H1 (cell line): ENCODE measurements around the gene ZFP1. TPM values are rescaled to one million over a fixed set of nuclear protein-coding genes. Genes with fewer than 3 reads are reported as not detected.

ENCODE experiments used
- CTCF ChIA-PET: fragments of 300-600 bp; sonication (Branson Sonifier 250); formaldehyde crosslinking; loops from one replicate; lab custom pipeline; 2021; ENCODE audit not compliant: partially characterized antibody; lab: Charles Lee
- POLR2A ChIA-PET: fragments of 300-600 bp; sonication (Branson Sonifier 250); formaldehyde crosslinking; loops from one replicate; lab custom pipeline; 2021; ENCODE audit warnings: inconsistent platforms; ENCODE audit not compliant: partially characterized antibody; lab: Charles Lee
- DNase-seq, 2 experiments: peaks; one replicate each; pipeline versions ENCODE4 v3.0.0 to v3.0.0-alpha.2; 2010 to 2022; ENCODE audit warnings: low spot score in 2 of 2, low read depth in 1 of 2, mixed read lengths in 1 of 2
- FAIRE-seq: peaks from 2 replicates; lab custom pipeline; 2011; peaks lifted over from hg19 to GRCh38; lab: Jason Lieb, UNC
- H2AFZ ChIP-seq: 2 replicates; pipeline ENCODE4 v1.8.1; 2012; ENCODE audit warnings: low read length, inconsistent platforms
- H2AK5ac ChIP-seq: 2 replicates; pipeline ENCODE4 v1.6.1; 2013; ENCODE audit warnings: low read depth, low read length
- H2BK120ac ChIP-seq: replicated peaks from 2 replicates; pipeline ENCODE3; 2013; ENCODE audit warnings: low read depth, low read length, inconsistent platforms
- H2BK12ac ChIP-seq: 2 replicates; pipeline ENCODE4 v1.6.1; 2013; ENCODE audit warnings: low read depth, low read length
- H2BK15ac ChIP-seq: 2 replicates; pipeline ENCODE4 v1.6.1; 2013; ENCODE audit warnings: low read length
- H2BK20ac ChIP-seq: 2 replicates; pipeline ENCODE4 v1.6.1; 2013; ENCODE audit warnings: low read length
- H2BK5ac ChIP-seq: 2 replicates; pipeline ENCODE4 v1.6.1; 2013; ENCODE audit warnings: low read depth, low read length
- H3K14ac ChIP-seq: 2 replicates; pipeline ENCODE4 v1.6.1; 2013; ENCODE audit warnings: inconsistent platforms; ENCODE audit not compliant: insufficient read length
- H3K18ac ChIP-seq: 2 replicates; pipeline ENCODE4 v1.6.1; 2013; ENCODE audit warnings: low read length; ENCODE audit errors: extremely low read depth
- H3K23ac ChIP-seq: 2 replicates; pipeline ENCODE4 v1.6.1; 2013; ENCODE audit warnings: inconsistent platforms; ENCODE audit not compliant: insufficient read length
- H3K23me2 ChIP-seq: 2 replicates; pipeline ENCODE4 v1.6.1; 2013; ENCODE audit warnings: low read depth, low read length
- H3K27ac ChIP-seq: 2 replicates; pipeline ENCODE4 v1.6.1; 2011; ENCODE audit warnings: low read depth, low read length, inconsistent platforms
- H3K27me3 ChIP-seq, 4 experiments: replicated peaks in 1 of 4; 1 replicate in 1 of 4; 2 replicates in 3 of 4; pipeline versions ENCODE4 v1.6.1 to v1.8.1; 2011 to 2013; ENCODE audit warnings: low read length in 3 of 4, mild to moderate bottlenecking in 3 of 4, inconsistent platforms in 2 of 4, mixed read lengths in 2 of 4, moderate library complexity in 1 of 4; ENCODE audit not compliant: control insufficient read depth in 3 of 4, insufficient read depth in 3 of 4; ENCODE audit errors: extremely low read depth in 1 of 4
- H3K36me3 ChIP-seq, 4 experiments: 2 replicates each; pipeline versions ENCODE4 v1.6.1 to v1.8.1; 2011 to 2013; ENCODE audit warnings: mild to moderate bottlenecking in 4 of 4, low read length in 3 of 4, moderate library complexity in 2 of 4, control low read depth in 1 of 4, inconsistent platforms in 1 of 4; ENCODE audit not compliant: insufficient read depth in 4 of 4, control insufficient read depth in 2 of 4
- H3K4ac ChIP-seq: replicated peaks from 2 replicates; pipeline ENCODE3; 2013; ENCODE audit warnings: low read length, low read depth, mixed read lengths, inconsistent platforms; ENCODE audit not compliant: insufficient read length
- H3K4me1 ChIP-seq, 4 experiments: replicated peaks in 1 of 4; 1 replicate in 1 of 4; 2 replicates in 3 of 4; pipeline versions ENCODE4 v1.6.1 to v1.8.1; 2011 to 2013; ENCODE audit warnings: low read length in 3 of 4, inconsistent platforms in 2 of 4, mixed read lengths in 1 of 4; ENCODE audit not compliant: insufficient read depth in 4 of 4, control insufficient read depth in 3 of 4
- H3K4me2 ChIP-seq, 2 experiments: 2 replicates each; pipeline versions ENCODE4 v1.6.1 to v1.8.1; 2011 to 2013; ENCODE audit warnings: low read depth in 2 of 2, low read length in 2 of 2, control low read depth in 1 of 2, inconsistent platforms in 1 of 2, mild to moderate bottlenecking in 1 of 2; ENCODE audit not compliant: insufficient read depth in 1 of 2
- H3K4me3 ChIP-seq, 4 experiments: fragments of 200-600, 300-600 bp in 1 of 4; sonication (generic), shearing (Covaris generic), sonication (Bioruptor Twin) in 1 of 4; 2 replicates each; pipeline versions ENCODE4 v1.5.1 to v1.8.1; 2011 to 2016; ENCODE audit warnings: low read length in 4 of 4, low read depth in 3 of 4, control low read depth in 2 of 4, inconsistent platforms in 2 of 4, mild to moderate bottlenecking in 2 of 4, mixed read lengths in 1 of 4, moderate library complexity in 1 of 4; ENCODE audit not compliant: insufficient read depth in 2 of 4; ENCODE audit errors: extremely low read depth in 1 of 4
- H3K56ac ChIP-seq: replicated peaks from 2 replicates; pipeline ENCODE3; 2013; ENCODE audit warnings: low read depth, mild to moderate bottlenecking, mixed read lengths, low read length, inconsistent platforms; ENCODE audit not compliant: insufficient read length
- H3K79me1 ChIP-seq: 2 replicates; pipeline ENCODE4 v1.6.1; 2013; ENCODE audit warnings: low read depth, low read length, control low read depth
- H3K79me2 ChIP-seq, 2 experiments: 2 replicates each; pipeline versions ENCODE4 v1.6.1 to v1.8.1; 2012 to 2013; ENCODE audit warnings: low read length in 2 of 2, mild to moderate bottlenecking in 2 of 2, inconsistent platforms in 1 of 2; ENCODE audit not compliant: insufficient read depth in 2 of 2, control insufficient read depth in 1 of 2
- H3K9ac ChIP-seq, 4 experiments: replicated peaks in 1 of 4; 1 replicate in 1 of 4; 2 replicates in 3 of 4; pipeline versions ENCODE4 v1.6.1 to v1.8.1; 2011 to 2013; ENCODE audit warnings: low read depth in 3 of 4, low read length in 3 of 4, control low read depth in 2 of 4, mild to moderate bottlenecking in 2 of 4, moderate library complexity in 2 of 4, inconsistent platforms in 1 of 4; ENCODE audit errors: extremely low read depth in 1 of 4
- H3K9me3 ChIP-seq, 2 experiments: 2 replicates each; pipeline versions ENCODE4 v1.6.1 to v1.8.1; 2012 to 2013; ENCODE audit warnings: mild to moderate bottlenecking in 2 of 2, moderate library complexity in 2 of 2, control low read depth in 1 of 2, inconsistent platforms in 1 of 2, low read depth in 1 of 2, low read length in 1 of 2, mixed read lengths in 1 of 2; ENCODE audit not compliant: insufficient read depth in 2 of 2
- H4K20me1 ChIP-seq, 2 experiments: replicated peaks in 1 of 2; 2 replicates each; pipeline versions ENCODE3 to v1.8.1; 2011 to 2013; ENCODE audit warnings: inconsistent platforms in 2 of 2, low read length in 2 of 2, mild to moderate bottlenecking in 1 of 2; ENCODE audit not compliant: insufficient read depth in 2 of 2, control insufficient read depth in 1 of 2
- H4K5ac ChIP-seq: 2 replicates; pipeline ENCODE4 v1.6.1; 2013; ENCODE audit warnings: low read length, low read depth, mixed read lengths, inconsistent platforms; ENCODE audit not compliant: insufficient read length
- H4K8ac ChIP-seq: 2 replicates; pipeline ENCODE4 v1.8.0; 2013; ENCODE audit warnings: mild to moderate bottlenecking, moderate library complexity, low read length, inconsistent platforms; ENCODE audit not compliant: insufficient read depth; ENCODE audit errors: extremely low read depth
- H4K91ac ChIP-seq: replicated peaks from 2 replicates; pipeline ENCODE3; 2013; ENCODE audit warnings: low read length, mixed read lengths, inconsistent platforms; ENCODE audit not compliant: insufficient read length
- ATF3 ChIP-seq: IDR thresholded peaks from 2 replicates; pipeline ENCODE4 v1.6.1; 2011; ENCODE audit warnings: low read depth, mild to moderate bottlenecking, low read length; ENCODE audit not compliant: insufficient read depth
- CBX8 ChIP-seq: fragments of 300-800, 300-1000 bp; sonication (generic); IDR thresholded peaks from 2 replicates; pipeline ENCODE4 v1.7.1; 2016; ENCODE audit warnings: low read depth, low read length, borderline replicate concordance
- CTCF ChIP-seq, 3 experiments: IDR thresholded peaks; 1 replicate in 2 of 3; 2 replicates in 1 of 3; pipeline versions ENCODE4 v1.5.1 to v1.6.1; 2011; ENCODE audit warnings: low read length in 3 of 3, mild to moderate bottlenecking in 3 of 3, inconsistent platforms in 2 of 3, low read depth in 1 of 3, moderate library complexity in 1 of 3; ENCODE audit not compliant: insufficient read depth in 1 of 3; ENCODE audit errors: control extremely low read depth in 1 of 3
- MAX ChIP-seq: IDR thresholded peaks from 2 replicates; pipeline ENCODE4 v1.6.1; 2012; ENCODE audit warnings: inconsistent platforms
- POLR2A ChIP-seq, 2 experiments: IDR thresholded peaks; 1 replicate in 1 of 2; 2 replicates in 1 of 2; pipeline ENCODE4 v1.6.1; 2011; ENCODE audit warnings: low read depth in 2 of 2, low read length in 2 of 2, mild to moderate bottlenecking in 2 of 2; ENCODE audit errors: control extremely low read depth in 1 of 2
- RAD21 ChIP-seq, 2 experiments: IDR thresholded peaks in 1 of 2; conservative IDR thresholded peaks in 1 of 2; 2 replicates each; pipeline ENCODE4 v1.6.1; 2011; ENCODE audit warnings: low read depth in 2 of 2, low read length in 2 of 2, improper control_type of control experiment in 1 of 2, inconsistent platforms in 1 of 2, mild to moderate bottlenecking in 1 of 2, moderate library complexity in 1 of 2
- TAF7 ChIP-seq: optimal IDR thresholded peaks from 2 replicates; pipeline ENCODE3; 2011; ENCODE audit warnings: low read depth, mild to moderate bottlenecking, inconsistent platforms, low read length, moderate library complexity, borderline replicate concordance
- WGBS, 2 experiments: shearing (Covaris generic) in 1 of 2; methylation state at CpG; one replicate each; pipeline versions ENCODE4 v1.1.6 to v1.1.7; 2013 to 2015; ENCODE audit warnings: low lambda C conversion rate in 2 of 2, mixed read lengths in 2 of 2, inconsistent platforms in 1 of 2, low coverage in 1 of 2, missing lambda C conversion rate in 1 of 2; ENCODE audit not compliant: insufficient replicate concordance in 2 of 2, insufficient coverage in 1 of 2, insufficient read length in 1 of 2; ENCODE audit errors: extremely low coverage in 1 of 2, missing lambda C conversion rate in 1 of 2; 5-methylcytosine and 5-hydroxymethylcytosine counted together
- polyA plus RNA-seq, 7 experiments: library from polyadenylated mRNA; depleted of rRNA in 3 of 7; stranded (reverse) in 5 of 7; unstranded in 2 of 7; fragments of >200 nt in 5 of 7; fragments of 200-250 nt in 2 of 7; gene quantifications; 1 replicate in 5 of 7; 2 replicates in 1 of 7; 4 replicates in 1 of 7; pipeline versions ENCODE4 v1.2.1 to v1.2.3, GENCODE V29; 2011 to 2013; ENCODE audit warnings: missing spikeins in 2 of 7, mixed read lengths in 2 of 7
- total RNA-seq: library from RNA; stranded (reverse); fragmentation: NEBNext Ultra II Directional; extraction: Animal tissue kit (Norgen Biotek cat#: 25700); gene quantifications from 2 replicates; pipeline ENCODE4 v1.2.1, GENCODE V29; 2021

The ZFP1 gene
- total and polyA plus RNA-seq, 2 of the 8 experiments (the other 6 are each of a cell fraction or from before 2014, with no cell fraction given): 4.0 to 11.2 TPM

- Histone ChIP-seq H3K79me2 (no peaks in the 10 kb centered on the region; a peak in 1 of 4 replicates), H3K27me3 (no peaks in the 10 kb centered on the region), H3K9ac (no peak overlapping the region), H3K23me2 (no peaks in the 10 kb centered on the region), H2AFZ (no peak overlapping the region), H4K8ac (peak overlapping the region; percentile 74), H3K4ac (no peak overlapping the region), H2BK5ac (peak overlapping the region; percentile 66; the same call in 1 of the 2 replicates), H2BK15ac (peak overlapping the region; percentile 88), H3K79me1 (peaks cover 3% of the 10 kb centered on the region; the same call in 1 of the 2 replicates), H3K14ac (no peak overlapping the region), H3K56ac (no peak overlapping the region), H3K36me3 (peaks cover 0 to 16% (median 3%) of the 10 kb centered on the region in 4 experiments; a peak in 2 of 8 replicates), H3K9me3 (no peaks in the 10 kb centered on the region), H2BK20ac (no peak overlapping the region; the same call in 1 of the 2 replicates), H4K20me1 (peaks cover 2 to 3% of the 10 kb centered on the region in 2 experiments), H2BK120ac (no peak overlapping the region), H3K23ac (no peak overlapping the region), H3K18ac (peak overlapping the region; percentile 62; the same call in 1 of the 2 replicates), H2AK5ac (peak overlapping the region; percentile 88; the same call in 1 of the 2 replicates), H3K4me2 (no peak overlapping the region), H4K5ac (no peak overlapping the region), H4K91ac (no peak overlapping the region), H3K27ac (no peak overlapping the region), H2BK12ac (peak overlapping the region; percentile 50; the same call in 1 of the 2 replicates), H3K4me1 (peaks cover 12 to 57% (median 44%) of the 10 kb centered on the region in 4 experiments), H3K4me3 (no peak overlapping the region)
- 93% methylated on average over 20 of the region's 20 CpGs; no CpG with 5 or more reads in 1 of the 2 experiments for WGBS, 2 experiments
- no peak for FAIRE-seq
- TF ChIP-seq RAD21 (IDR thresholded peaks at IDR 0.05 in 1 of 2, conservative IDR thresholded peaks at IDR 0.05 in 1 of 2; ENCODE audit: low read depth in 2 of 2, low read length in 2 of 2): no peak
- TF ChIP-seq CBX8: no peak
- TF ChIP-seq TAF7: no peak
- no peak for TF ChIP-seq POLR2A (IDR thresholded peaks at IDR 0.05; ENCODE audit: control extremely low read depth in 1 of 2, low read depth in 2 of 2, low read length in 2 of 2)
- TF ChIP-seq ATF3: no peak
- TF ChIP-seq MAX: no peak
- TF ChIP-seq CTCF (IDR thresholded peaks at IDR 0.05; ENCODE audit: control extremely low read depth in 1 of 3, insufficient read depth in 1 of 3, low read depth in 1 of 3, low read length in 3 of 3): no peak
- CTCF ChIA-PET: interaction anchor here (0.7 to 16.3 kb wide), 8 partner anchors 9 to 249 kb away, joined by 3 to 171 read pairs (median 39); partner anchors contain the start of gene ZNRF1
- DNase-seq: no peak
- POLR2A ChIA-PET: interaction anchor here (1.1 to 5.7 kb wide), 4 partner anchors 9 to 117 kb away, joined by 3 to 62 read pairs (median 6); partner anchors contain the start of gene ZNRF1
Measured at GRCh38 chr16:75113541-75114121, 34.7 kb upstream of the ZFP1 start.
